NCI-H460 (cell line): ENCODE measurements around the gene MEDAG. TPM values are rescaled to one million over a fixed set of nuclear protein-coding genes. Genes with fewer than 3 reads are reported as not detected.

Experiments used
- DNase-seq: peaks from one replicate; pipeline ENCODE4 v3.0.0-alpha.2; 2016; ENCODE audit warnings: low read depth; ENCODE audit errors: extremely low read depth
- polyA plus RNA-seq: library from polyadenylated mRNA; depleted of rRNA; stranded (reverse); fragments of >200 nt; gene quantifications from 2 replicates; pipeline ENCODE4 v1.2.3, GENCODE V29; 2014; cell fraction: nucleus; rRNA removed
- total RNA-seq: library from RNA; depleted of rRNA; stranded (reverse); fragments of >200 nt; shearing (Covaris generic); gene quantifications from 2 replicates; pipeline ENCODE4 v1.2.3, GENCODE V29; 2014; rRNA removed

MEDAG gene
- not detected in 2 replicates for total RNA-seq
- not detected in 2 replicates for polyA plus RNA-seq

- no peak for DNase-seq
Measured at GRCh38 chr13:30905932-30906383, at the start of gene MEDAG. Gene MEDAG (plus strand): TSS chr13:30906271. CDS start chr13:30906516, 245 bp downstream.

- no peak for DNase-seq
Measured at GRCh38 chr13:30857018-30857417, 49.1 kb upstream of the MEDAG start.

GRCh38 chr13:30857636-30858035 is 48.4 kb upstream of the MEDAG start:
- DNase-seq: no peak

GRCh38 chr13:30859326-30859725 is 46.7 kb upstream of the MEDAG start:
- DNase-seq: no peak

- DNase-seq: no peak
Measured at GRCh38 chr13:30861163-30861562, 44.9 kb upstream of the MEDAG start.

- DNase-seq: no peak
Measured at GRCh38 chr13:30861836-30862467, 44.1 kb upstream of the MEDAG start.

- DNase-seq: no peak
Measured at GRCh38 chr13:30862707-30863106, 43.4 kb upstream of the MEDAG start.

GRCh38 chr13:30863231-30863630 is 42.8 kb upstream of the MEDAG start:
- no peak for DNase-seq

GRCh38 chr13:30863796-30864195 is 42.3 kb upstream of the MEDAG start:
- DNase-seq: no peak

- DNase-seq: no peak
Measured at GRCh38 chr13:30864433-30865122, 41.5 kb upstream of the MEDAG start.

- DNase-seq: peak; percentile 74
Measured at GRCh38 chr13:30865123-30866049, 40.7 kb upstream of the MEDAG start.

GRCh38 chr13:30866677-30867076 is 39.4 kb upstream of the MEDAG start:
- no peak for DNase-seq

GRCh38 chr13:30867089-30867669 is 38.9 kb upstream of the MEDAG start:
- DNase-seq: no peak

GRCh38 chr13:30868799-30869470 is 37.1 kb upstream of the MEDAG start:
- DNase-seq: no peak

- DNase-seq: no peak
Measured at GRCh38 chr13:30869491-30869890, 36.6 kb upstream of the MEDAG start.

- peak; percentile 66 for DNase-seq
Measured at GRCh38 chr13:30870049-30870884, 35.8 kb upstream of the MEDAG start.

- DNase-seq: no peak
Measured at GRCh38 chr13:30870916-30871587, 35.0 kb upstream of the MEDAG start.

- no peak for DNase-seq
Measured at GRCh38 chr13:30871588-30872275, 34.3 kb upstream of the MEDAG start.
